HepG2 (cell line): ENCODE measurements around the gene CHRNA5. TPM values are rescaled to one million over a fixed set of nuclear protein-coding genes. Genes with fewer than 3 reads are reported as not detected.
"Not testable (repeated sequence)": the region's sequence is repeated elsewhere in the genome, so short reads cannot be mapped to it uniquely, and the experiment has no call there.

Experiments used
- ATAC-seq: fragments of 200-7000 bp; cut with Tn5 transposase; 3 replicates; pipeline ENCODE4 v1.9.1; 2020; ENCODE audit warnings: mild to moderate bottlenecking, moderate library complexity
- BruUV-seq: library from RNA; stranded (reverse); fragments of 400-500 nt; replicated peaks from 2 replicates; lab custom pipeline; 2021; lab: Mats Ljungman, UMichigan
- CTCF ChIA-PET: fragments of 300-600 bp; formaldehyde crosslinking; extraction: SDS; loops from one replicate; lab custom pipeline; 2021; ENCODE audit warnings: low total read pairs, inconsistent platforms, low intra/inter-chr PET ratio; lab: Yijun Ruan, JAX
- POLR2A ChIA-PET: fragments of 350-600 bp; sonication (Branson Sonifier 250); formaldehyde crosslinking; loops from one replicate; lab custom pipeline; 2020; ENCODE audit warnings: antibody characterized with exemption, inconsistent platforms; lab: Yijun Ruan, JAX
- DNase-seq: peaks from one replicate; pipeline ENCODE4 v3.0.0-alpha.2; 2015; ENCODE audit warnings: low spot score
- FAIRE-seq: peaks from 3 replicates; lab custom pipeline; 2011; peaks lifted over from hg19 to GRCh38; lab: Jason Lieb, UNC
- H2AFZ ChIP-seq: one replicate; pipeline ENCODE4 v1.6.1; 2011; ENCODE audit warnings: low read length, inconsistent platforms
- H3K27ac ChIP-seq: fragments of 300-600 bp; 3 replicates; pipeline ENCODE4 v1.8.0; 2011; ENCODE audit warnings: mixed run types, mild to moderate bottlenecking, mixed read lengths, low read length, inconsistent platforms; ENCODE audit not compliant: insufficient read depth; ENCODE audit errors: extremely low read length
- H3K27me3 ChIP-seq, 2 experiments: fragments of 200-600 bp in 1 of 2; 2 replicates in 1 of 2; 3 replicates in 1 of 2; pipeline versions ENCODE4 v1.6.0 to v1.8.0; 2011; ENCODE audit warnings: low read length in 2 of 2, mild to moderate bottlenecking in 2 of 2, moderate library complexity in 2 of 2, inconsistent platforms in 1 of 2; ENCODE audit not compliant: insufficient read depth in 2 of 2, control insufficient read depth in 1 of 2
- H3K36me3 ChIP-seq, 2 experiments: fragments of 200-600 bp in 1 of 2; replicated peaks in 1 of 2; 2 replicates in 1 of 2; 3 replicates in 1 of 2; pipeline versions ENCODE4 v1.5.1 to v1.8.0; 2011; ENCODE audit warnings: low read length in 2 of 2, inconsistent platforms in 1 of 2; ENCODE audit not compliant: insufficient read depth in 2 of 2, control insufficient read depth in 1 of 2
- H3K4me1 ChIP-seq: 2 replicates; pipeline ENCODE4 v1.5.1; 2012; ENCODE audit warnings: low read length, inconsistent platforms; ENCODE audit not compliant: insufficient read depth
- H3K4me2 ChIP-seq: 2 replicates; pipeline ENCODE4 v1.6.0; 2011; ENCODE audit warnings: low read depth, low read length, inconsistent platforms
- H3K4me3 ChIP-seq, 3 experiments: fragments of 200-600 bp in 1 of 3; sonication (generic), shearing (Covaris generic) in 1 of 3; replicated peaks in 1 of 3; 2 replicates each; pipeline ENCODE4 v1.5.1; 2011 to 2016; ENCODE audit warnings: low read length in 3 of 3, inconsistent platforms in 2 of 3, low read depth in 2 of 3, mild to moderate bottlenecking in 2 of 3, control low read depth in 1 of 3, mixed read lengths in 1 of 3; ENCODE audit not compliant: insufficient read depth in 1 of 3
- H3K79me2 ChIP-seq: one replicate; pipeline ENCODE4 v1.6.1; 2011; ENCODE audit warnings: low read length, inconsistent platforms; ENCODE audit not compliant: insufficient read depth
- H3K9ac ChIP-seq: 2 replicates; pipeline ENCODE4 v1.6.0; 2011; ENCODE audit warnings: mild to moderate bottlenecking, low read depth, low read length, inconsistent platforms; ENCODE audit not compliant: insufficient read depth
- H3K9me3 ChIP-seq: 2 replicates; pipeline ENCODE4 v1.5.1; 2012; ENCODE audit warnings: mild to moderate bottlenecking, low read length
- H4K20me1 ChIP-seq: 2 replicates; pipeline ENCODE4 v1.6.0; 2011; ENCODE audit warnings: inconsistent platforms, mild to moderate bottlenecking, low read length, moderate library complexity; ENCODE audit not compliant: insufficient read depth
- CCDC6 ChIP-seq: sonication (generic); formaldehyde crosslinking; IDR thresholded peaks from 2 replicates; pipeline ENCODE4 v1.8.1; 2022; ENCODE audit warnings: mild to moderate bottlenecking, missing genetic modification reagents, moderate library complexity
- CEBPG ChIP-seq: IDR thresholded peaks from 2 replicates; pipeline ENCODE4 v1.6.1; 2016
- PHF21A ChIP-seq: sonication (generic); formaldehyde crosslinking; IDR thresholded peaks from 2 replicates; pipeline ENCODE4 v1.5.0; 2020; ENCODE audit warnings: mild to moderate bottlenecking, missing genetic modification reagents
- SP140L ChIP-seq: sonication (generic); formaldehyde crosslinking; IDR thresholded peaks from 2 replicates; pipeline ENCODE4 v1.4.0; 2020; ENCODE audit warnings: missing genetic modification reagents, borderline replicate concordance
- ZNF143 ChIP-seq: sonication (generic); formaldehyde crosslinking; IDR thresholded peaks from 2 replicates; pipeline ENCODE4 v1.4.0; 2020; ENCODE audit warnings: missing genetic modification reagents
- ZNF883 ChIP-seq: sonication (generic); formaldehyde crosslinking; IDR thresholded peaks from 2 replicates; pipeline ENCODE4 v1.5.1; 2020; ENCODE audit warnings: mild to moderate bottlenecking, missing genetic modification reagents; ENCODE audit errors: not compliant biosample characterization
- WGBS: methylation state at CpG from one replicate; pipeline ENCODE4 v1.1.6; 2017; ENCODE audit warnings: low lambda C conversion rate; 5-methylcytosine and 5-hydroxymethylcytosine counted together
- in situ Hi-C: cut with HindIII; loops from 2 replicates; pipeline ENCODE4 v1.10.0; 2017; ENCODE audit warnings: low pct_unique_long_range_greater_than_20kb; ENCODE audit not compliant: extremely low pct_ligation_motif_present
- intact Hi-C: fragments of 100-400 bp; cut with micrococcal nuclease; formaldehyde crosslinking; loops from one replicate; pipeline ENCODE4 v1.10.0; 2022; ENCODE audit not compliant: unreplicated experiment
- polyA plus RNA-seq, 8 experiments: library from polyadenylated mRNA; depleted of rRNA in 3 of 8; stranded (reverse) in 7 of 8; unstranded in 1 of 8; fragments of >200 nt; fragmentation: Illumina TruSeq in 4 of 8; extraction: Trizol in 4 of 8; gene quantifications; 2 replicates each; pipeline versions ENCODE4 v1.2.1 to v1.2.3, GENCODE V29; 2011 to 2016; ENCODE audit warnings: low read depth in 4 of 8, missing spikeins in 1 of 8, mixed read lengths in 1 of 8; ENCODE audit not compliant: insufficient read depth in 1 of 8
- total RNA-seq, 5 experiments: library from RNA; depleted of rRNA; stranded (reverse); fragments of >200 nt; fragmentation: Illumina TruSeq; extraction: Trizol; gene quantifications; 2 replicates each; pipeline ENCODE4 v1.2.3, GENCODE V29; 2016; ENCODE audit warnings: low read depth in 1 of 5

The CHRNA5 gene
- total and polyA plus RNA-seq, 2 of the 13 experiments (the other 11 are each of a cell fraction or from before 2014, with no cell fraction given), result 3.7 to 10.5 TPM

DNA sequence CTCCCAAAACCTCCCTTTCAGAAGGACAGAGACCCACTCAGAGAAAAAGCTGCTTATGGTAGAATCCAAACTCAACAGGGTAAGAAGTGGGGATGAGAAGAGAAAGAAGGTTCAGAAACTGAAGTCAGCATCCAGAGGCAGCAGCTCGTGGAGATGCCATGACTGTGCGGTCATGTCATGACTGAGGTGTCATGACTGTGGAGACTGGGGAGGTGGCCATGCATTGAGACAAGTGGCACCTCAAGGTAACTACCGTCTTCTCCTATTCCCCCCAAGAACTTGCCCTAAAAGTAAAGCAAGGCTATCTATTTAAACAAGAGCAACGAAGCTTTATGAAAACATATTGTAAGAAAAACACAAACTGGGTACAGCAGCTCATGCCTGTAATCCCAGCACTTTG is 40.4 kb downstream of the CHRNA5 start:
- DNase-seq (no peak), ATAC-seq (no peak), FAIRE-seq (no peak)
- no peaks in the 10 kb centered on the region for H3K36me3 ChIP-seq
- WGBS, result 23% methylated on average over 4 of the region's 4 CpGs
- H3K4me1 ChIP-seq, result no peaks in the 10 kb centered on the region
- ChIA-PET POLR2A (no interaction called here), CTCF (no interaction called here)
- H3K9me3 ChIP-seq, result no peaks in the 10 kb centered on the region
- no TSS peak for BruUV-seq
- H3K9ac ChIP-seq, result no peak overlapping the region
- peaks cover 0 to 3% of the 10 kb centered on the region in 2 experiments; a peak in 1 of 5 replicates for H3K27me3 ChIP-seq
- no peaks in the 10 kb centered on the region for H4K20me1 ChIP-seq
- H3K27ac ChIP-seq, result no peak overlapping the region
- H3K4me3 ChIP-seq, result no peak overlapping the region
- H3K79me2 ChIP-seq, result no peaks in the 10 kb centered on the region
- intact Hi-C loops, result no loop called here
- in situ Hi-C loops, result no loop called here
- TF ChIP-seq SP140L (CRISPR knock-in tag) (no peak), PHF21A (CRISPR knock-in tag) (no peak), ZNF143 (no peak), ZNF883 (CRISPR knock-in tag) (no peak), CEBPG (CRISPR knock-in tag) (no peak), CCDC6 (CRISPR knock-in tag) (no peak)
- H3K4me2 ChIP-seq, result no peak overlapping the region
- no peak overlapping the region for H2AFZ ChIP-seq

DNA sequence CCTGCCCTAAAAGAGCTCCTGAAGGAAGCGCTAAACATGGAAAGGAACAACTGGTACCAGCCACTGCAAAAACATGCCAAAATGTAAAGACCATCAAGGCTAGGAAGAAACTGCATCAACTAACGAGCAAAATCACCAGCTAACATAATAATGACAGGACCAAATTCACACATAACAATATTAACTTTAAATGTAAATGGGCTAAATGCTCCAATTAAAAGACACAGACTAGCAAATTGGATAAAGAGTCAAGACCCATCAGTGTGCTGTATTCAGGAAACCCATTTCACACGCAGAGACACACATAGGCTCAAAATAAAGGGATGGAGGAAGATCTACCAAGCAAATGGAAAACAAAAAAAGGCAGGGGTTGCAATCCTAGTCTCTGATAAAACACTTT is 44.2 kb downstream of the CHRNA5 start:
- DNase-seq, H3K36me3 ChIP-seq, FAIRE-seq, in situ Hi-C loops, BruUV-seq, H3K4me1 ChIP-seq, POLR2A ChIA-PET, H3K79me2 ChIP-seq, H2AFZ ChIP-seq, H3K27me3 ChIP-seq, H3K4me2 ChIP-seq, ATAC-seq, CTCF ChIA-PET, H4K20me1 ChIP-seq, H3K4me3 ChIP-seq, H3K27ac ChIP-seq, H3K9me3 ChIP-seq, H3K9ac ChIP-seq, intact Hi-C loops: not testable (repeated sequence)
- 33% methylated on average over 3 of the region's 3 CpGs for WGBS
